Effector memory CD4-positive, alpha-beta T cell (primary cell): Measurements from ENCODE around the gene TEX48.

Experiments used
- DNase-seq, 3 donors: peaks; one replicate each; pipeline ENCODE4 v3.0.0-alpha.2; 2020
- H3K27ac ChIP-seq: 2 replicates; pipeline ENCODE4 v1.7.0; 2013; ENCODE audit warnings: mild to moderate bottlenecking, low read length, moderate library complexity; ENCODE audit not compliant: insufficient read depth, poor library complexity, severe bottlenecking
- H3K27me3 ChIP-seq: replicated peaks from 2 replicates; pipeline ENCODE4 v1.7.0; 2013; ENCODE audit warnings: mild to moderate bottlenecking, low read length; ENCODE audit not compliant: insufficient read depth, control insufficient read depth, poor library complexity, severe bottlenecking
- H3K36me3 ChIP-seq: 2 replicates; pipeline ENCODE4 v1.7.0; 2013; ENCODE audit warnings: mild to moderate bottlenecking, low read length, moderate library complexity; ENCODE audit not compliant: control insufficient read depth, insufficient read depth
- H3K4me1 ChIP-seq: 2 replicates; pipeline ENCODE4 v1.7.0; 2013; ENCODE audit warnings: low read length, mild to moderate bottlenecking; ENCODE audit not compliant: control insufficient read depth, insufficient read depth, poor library complexity, severe bottlenecking
- H3K4me3 ChIP-seq: 2 replicates; pipeline ENCODE4 v1.7.0; 2013; ENCODE audit warnings: low read length, low read depth, mild to moderate bottlenecking; ENCODE audit not compliant: insufficient read depth, poor library complexity, severe bottlenecking
- H3K9me3 ChIP-seq: 2 replicates; pipeline ENCODE4 v1.7.0; 2013; ENCODE audit warnings: mild to moderate bottlenecking, low read length, moderate library complexity; ENCODE audit not compliant: control insufficient read depth

TEX48 gene

GRCh38 chr9:114720086-114720676 lies 38.2 kb upstream of the TEX48 start:
- H3K36me3 ChIP-seq = no peaks in the 10 kb centered on the region
- no peaks in the 10 kb centered on the region for H3K9me3 ChIP-seq
- no peak overlapping the region for H3K4me3 ChIP-seq
- no peaks in the 10 kb centered on the region for H3K27me3 ChIP-seq
- DNase-seq = no peak
- no peak overlapping the region for H3K27ac ChIP-seq
- H3K4me1 ChIP-seq = peaks cover 34% of the 10 kb centered on the region

DNA sequence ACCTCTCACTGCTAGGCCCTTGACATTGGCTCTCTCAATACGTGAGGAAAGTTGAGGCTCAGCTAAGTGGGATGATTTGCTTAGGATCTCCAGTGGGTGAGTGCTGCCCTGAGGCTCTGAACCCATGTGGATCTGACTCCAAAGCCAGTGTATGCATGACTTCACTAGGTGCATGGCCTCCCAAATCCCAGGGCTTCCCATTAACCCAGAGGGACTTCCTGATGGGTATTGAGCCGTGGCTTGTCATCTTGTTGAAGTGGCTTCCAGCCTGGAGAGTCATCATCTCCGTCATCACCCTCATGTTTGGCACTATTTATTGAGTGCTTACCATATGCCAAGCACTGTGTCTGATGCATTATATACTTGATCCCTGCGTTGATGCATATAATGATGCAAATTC lies 37.3 kb upstream of the TEX48 start:
- DNase-seq = no peak
- Histone ChIP-seq H3K27me3 (no peaks in the 10 kb centered on the region), H3K4me1 (peaks cover 34% of the 10 kb centered on the region), H3K9me3 (no peaks in the 10 kb centered on the region), H3K36me3 (no peaks in the 10 kb centered on the region), H3K4me3 (no peak overlapping the region), H3K27ac (peak overlapping the region; percentile 50)

GRCh38 chr9:114718801-114719221 lies 36.8 kb upstream of the TEX48 start:
- no peaks in the 10 kb centered on the region for H3K27me3 ChIP-seq
- H3K4me1 ChIP-seq = peaks cover 34% of the 10 kb centered on the region
- H3K27ac ChIP-seq = peak overlapping the region; percentile 50
- no peak overlapping the region for H3K4me3 ChIP-seq
- no peaks in the 10 kb centered on the region for H3K36me3 ChIP-seq
- DNase-seq = peak; percentile 52 to 65 (median 62)
- no peaks in the 10 kb centered on the region for H3K9me3 ChIP-seq

GRCh38 chr9:114717908-114718486 lies 36.0 kb upstream of the TEX48 start:
- H3K4me1 ChIP-seq = peaks cover 34% of the 10 kb centered on the region
- H3K9me3 ChIP-seq = no peaks in the 10 kb centered on the region
- no peaks in the 10 kb centered on the region for H3K27me3 ChIP-seq
- no peak overlapping the region for H3K4me3 ChIP-seq
- no peaks in the 10 kb centered on the region for H3K36me3 ChIP-seq
- no peak for DNase-seq
- peak overlapping the region; percentile 44 for H3K27ac ChIP-seq

DNA sequence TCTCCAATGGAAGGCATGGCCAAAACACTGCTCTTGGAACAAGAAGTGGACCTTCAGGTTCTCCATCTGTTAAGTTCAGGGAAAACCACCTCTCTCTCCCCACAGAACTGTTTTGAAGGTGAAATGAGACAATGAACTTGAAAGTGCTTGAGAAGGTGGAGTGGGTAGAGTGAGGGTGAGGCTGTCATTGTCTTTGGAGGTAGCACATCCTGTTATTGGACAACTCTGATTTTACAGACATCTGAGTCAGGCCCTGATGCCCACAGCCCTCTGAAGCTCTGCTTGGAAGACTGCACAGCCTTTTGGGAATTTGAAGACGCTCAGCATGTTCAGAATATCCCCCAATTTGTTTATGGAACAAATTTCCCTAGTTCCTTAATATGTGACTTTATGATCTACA lies 27.6 kb upstream of the TEX48 start:
- no peak for DNase-seq
- H3K4me1 ChIP-seq = no peaks in the 10 kb centered on the region
- H3K4me3 ChIP-seq = no peak overlapping the region
- no peaks in the 10 kb centered on the region for H3K9me3 ChIP-seq
- no peaks in the 10 kb centered on the region for H3K36me3 ChIP-seq
- H3K27me3 ChIP-seq = no peaks in the 10 kb centered on the region
- no peak overlapping the region for H3K27ac ChIP-seq

GRCh38 chr9:114706711-114707110 lies 24.7 kb upstream of the TEX48 start:
- H3K27me3 ChIP-seq = no peaks in the 10 kb centered on the region
- DNase-seq = no peak
- no peak overlapping the region for H3K4me3 ChIP-seq
- no peaks in the 10 kb centered on the region for H3K9me3 ChIP-seq
- H3K4me1 ChIP-seq = no peaks in the 10 kb centered on the region
- H3K27ac ChIP-seq = no peak overlapping the region
- H3K36me3 ChIP-seq = no peaks in the 10 kb centered on the region

- H3K4me1 ChIP-seq = peaks cover 7% of the 10 kb centered on the region
- no peak overlapping the region for H3K4me3 ChIP-seq
- no peaks in the 10 kb centered on the region for H3K27me3 ChIP-seq
- no peak for DNase-seq
- H3K27ac ChIP-seq = no peak overlapping the region
- H3K9me3 ChIP-seq = no peaks in the 10 kb centered on the region
- no peaks in the 10 kb centered on the region for H3K36me3 ChIP-seq
Measured at GRCh38 chr9:114701988-114702387, 20.0 kb upstream of the TEX48 start.

DNA sequence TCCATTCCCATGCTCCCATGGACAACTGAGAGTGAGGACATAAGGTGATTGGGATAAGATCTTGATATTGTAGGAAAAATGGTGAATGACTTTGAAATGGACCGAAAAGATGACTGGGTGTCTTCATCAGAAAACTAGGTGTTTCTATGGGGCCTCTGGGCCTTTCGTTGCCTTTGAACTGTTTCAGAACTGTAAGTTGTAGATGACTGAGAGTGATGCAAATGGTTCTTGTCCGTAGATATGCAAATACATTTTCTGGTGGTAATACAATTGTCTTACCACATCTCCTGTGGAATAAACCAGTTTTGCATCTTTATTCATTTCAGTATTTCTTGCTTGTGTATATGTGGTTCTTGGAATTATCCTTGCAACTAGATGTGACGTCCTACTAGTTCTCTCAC lies 16.0 kb upstream of the TEX48 start:
- Histone ChIP-seq H3K4me3 (no peak overlapping the region), H3K9me3 (no peaks in the 10 kb centered on the region), H3K27me3 (no peaks in the 10 kb centered on the region), H3K27ac (no peak overlapping the region), H3K4me1 (peaks cover 7% of the 10 kb centered on the region), H3K36me3 (no peaks in the 10 kb centered on the region)
- no peak for DNase-seq

- no peaks in the 10 kb centered on the region for H3K27me3 ChIP-seq
- no peak overlapping the region for H3K4me3 ChIP-seq
- no peaks in the 10 kb centered on the region for H3K36me3 ChIP-seq
- DNase-seq = no peak
- H3K4me1 ChIP-seq = peaks cover 8% of the 10 kb centered on the region
- no peak overlapping the region for H3K27ac ChIP-seq
- no peaks in the 10 kb centered on the region for H3K9me3 ChIP-seq
Measured at GRCh38 chr9:114696814-114697544, 15.0 kb upstream of the TEX48 start.

DNA sequence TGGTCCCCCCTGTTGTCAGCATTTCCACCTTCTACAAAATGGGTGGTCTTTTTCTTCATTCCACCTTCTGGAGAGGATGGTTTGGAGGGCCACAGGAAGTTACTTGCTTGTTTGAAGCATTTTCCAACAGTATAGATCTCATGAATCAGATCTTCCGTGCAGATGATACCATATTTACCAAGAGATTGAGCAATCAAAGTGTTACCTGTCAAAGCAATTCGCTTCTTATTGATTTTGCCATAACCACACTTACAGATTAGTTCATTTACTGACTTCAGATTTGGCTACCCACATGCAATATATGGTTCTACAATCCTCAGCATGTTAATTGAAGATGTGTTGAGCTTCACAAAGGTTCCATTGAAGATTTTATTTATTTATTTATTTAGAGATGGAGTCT lies 14.0 kb upstream of the TEX48 start:
- Histone ChIP-seq H3K4me3 (no peak overlapping the region), H3K27ac (no peak overlapping the region), H3K4me1 (peaks cover 18% of the 10 kb centered on the region), H3K9me3 (no peaks in the 10 kb centered on the region), H3K36me3 (no peaks in the 10 kb centered on the region), H3K27me3 (no peaks in the 10 kb centered on the region)
- DNase-seq = no peak
